DMS53 treated with DMSO at 0.1 percent for 48 hours (cell line): ENCODE data around the gene THSD7B.
"Not testable (repeated sequence)": the region's sequence is repeated elsewhere in the genome, so short reads cannot be mapped to it uniquely, and the experiment has no call there.

Experiments
- DNase-seq: peaks from one replicate; lab custom pipeline; 2025; ENCODE audit not compliant: unreplicated experiment; lab: John Stamatoyannopoulos, UW

The THSD7B gene

DNA sequence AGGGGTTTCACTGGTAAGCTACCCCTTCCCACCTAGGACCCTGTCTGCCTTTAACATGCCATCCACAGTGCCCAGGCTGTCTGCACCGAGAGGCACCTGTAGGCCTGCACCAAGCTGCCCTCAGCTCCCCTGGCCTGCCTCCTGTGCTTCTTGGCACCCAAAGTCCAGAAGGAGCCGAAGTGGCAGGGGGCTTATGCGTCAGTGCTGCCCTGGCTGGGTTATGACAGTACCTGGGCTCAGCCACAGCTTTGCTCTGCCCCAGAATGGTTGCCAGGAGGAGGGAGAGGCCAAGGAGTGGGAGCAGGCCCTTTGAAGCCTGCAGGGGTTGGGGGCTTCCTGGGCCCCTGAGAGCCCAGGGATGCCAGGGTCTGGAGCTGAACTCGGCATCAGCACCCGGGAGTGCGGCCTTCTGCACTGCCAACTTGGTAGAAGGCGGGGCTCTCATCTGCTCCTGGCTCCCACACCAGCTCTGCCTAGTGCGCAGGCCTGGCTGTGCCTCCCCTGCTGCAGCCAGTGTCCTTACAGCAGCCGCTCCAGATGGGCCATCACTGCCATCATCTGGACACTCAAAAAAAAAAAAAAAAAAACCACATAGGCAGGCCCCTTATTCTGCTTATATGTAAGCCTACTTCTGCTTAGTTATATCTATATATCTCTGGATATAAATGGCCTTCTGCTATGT lies 155.4 kb downstream of the THSD7B start:
- no peak for DNase-seq

DNA sequence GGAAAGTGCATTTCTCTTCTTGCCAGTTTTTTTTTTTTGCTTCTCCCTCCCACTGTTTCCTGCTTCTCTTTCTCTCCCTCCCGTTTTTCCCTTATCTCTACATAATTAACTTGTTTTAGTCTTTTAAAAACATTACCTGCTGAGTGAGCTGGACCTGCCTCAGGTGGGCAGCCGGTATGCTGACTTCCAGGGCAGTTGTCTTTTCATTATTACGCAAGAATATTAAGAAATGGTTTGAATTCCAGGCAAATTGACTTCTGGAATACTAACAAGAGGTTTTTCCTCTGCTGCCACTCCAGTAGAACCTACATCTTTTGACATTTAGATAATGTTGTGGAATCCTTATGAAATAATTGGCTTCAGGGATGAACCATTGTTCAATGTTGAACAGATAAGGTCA lies 161.8 kb downstream of the THSD7B start:
- no peak for DNase-seq

DNA sequence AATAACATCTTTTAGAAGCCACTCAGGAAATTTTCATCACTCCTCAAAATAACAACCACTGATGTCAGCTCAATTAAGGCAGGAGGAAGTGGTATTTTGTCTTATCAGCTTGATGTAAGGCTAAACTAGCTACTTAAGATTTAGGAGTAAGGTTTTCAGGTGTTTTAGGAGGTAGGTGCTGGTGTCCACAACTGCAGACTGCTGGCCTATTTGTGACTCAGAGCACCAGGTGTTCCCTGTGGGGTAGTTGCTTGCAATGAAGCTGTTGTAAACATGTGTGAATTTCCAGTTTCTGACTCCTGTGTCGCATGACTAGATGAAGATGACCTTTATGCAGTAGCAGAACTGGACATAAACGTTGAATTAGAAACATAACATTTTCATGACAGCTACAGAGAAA lies 164.2 kb downstream of the THSD7B start:
- no peak for DNase-seq

DNA sequence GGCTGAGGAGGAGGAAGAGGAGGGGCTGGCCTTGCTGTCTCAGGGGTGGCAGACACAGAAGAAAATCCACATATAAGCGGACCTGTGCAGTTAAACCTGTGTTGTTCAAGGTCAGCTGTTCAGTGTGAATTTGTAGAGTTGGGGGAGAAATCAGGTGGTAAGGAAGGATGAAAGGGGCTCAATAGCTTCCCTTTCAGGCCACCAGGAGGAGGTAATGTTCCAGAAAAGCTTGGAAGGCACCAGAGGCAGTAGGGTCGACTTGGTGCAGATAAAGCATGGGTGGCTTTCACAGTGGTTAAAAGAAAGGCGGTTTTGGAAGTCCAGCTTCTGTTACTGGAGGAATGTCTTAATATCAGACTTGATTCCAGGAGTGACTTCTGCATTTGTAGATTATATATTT lies 167.4 kb downstream of the THSD7B start:
- no peak for DNase-seq

DNA sequence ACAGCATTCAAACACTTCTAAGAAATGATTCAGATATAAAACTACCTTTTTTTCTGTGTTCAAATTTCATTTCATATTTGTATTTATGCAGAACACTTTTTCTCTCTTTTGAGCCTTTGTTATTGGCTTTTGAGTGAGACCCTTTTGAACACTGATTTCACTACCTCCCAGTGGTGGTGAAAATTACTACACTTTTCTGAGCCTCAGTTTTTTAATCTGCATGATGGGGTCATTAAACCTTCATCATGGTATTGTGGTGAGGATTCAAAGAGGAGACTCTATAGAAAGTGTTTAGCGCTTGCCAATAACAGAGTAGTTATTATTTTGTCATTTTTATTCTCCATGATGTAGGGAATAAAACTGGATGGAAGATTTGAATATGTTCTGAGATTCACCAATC lies 169.8 kb downstream of the THSD7B start:
- DNase-seq: no peak

DNA sequence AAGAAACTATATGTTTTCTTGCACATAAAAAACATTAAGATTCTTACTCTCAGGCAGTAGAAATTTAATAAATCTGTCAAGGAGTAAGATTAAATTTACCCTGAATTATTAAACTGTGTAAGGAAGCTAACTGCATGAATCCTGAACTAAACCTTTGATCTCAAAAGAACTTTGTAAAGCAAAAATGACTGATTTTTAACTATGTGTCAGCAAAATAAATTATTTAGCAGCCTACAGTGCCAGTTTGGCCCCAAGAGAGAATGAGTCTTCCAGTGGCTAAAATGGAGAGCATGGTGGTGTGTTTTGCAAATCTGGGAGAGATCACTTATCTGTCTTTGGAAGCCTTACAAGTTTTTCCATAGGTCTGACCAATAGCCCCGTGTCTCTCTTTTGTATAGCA lies 190.7 kb downstream of the THSD7B start:
- DNase-seq: no peak

DNA sequence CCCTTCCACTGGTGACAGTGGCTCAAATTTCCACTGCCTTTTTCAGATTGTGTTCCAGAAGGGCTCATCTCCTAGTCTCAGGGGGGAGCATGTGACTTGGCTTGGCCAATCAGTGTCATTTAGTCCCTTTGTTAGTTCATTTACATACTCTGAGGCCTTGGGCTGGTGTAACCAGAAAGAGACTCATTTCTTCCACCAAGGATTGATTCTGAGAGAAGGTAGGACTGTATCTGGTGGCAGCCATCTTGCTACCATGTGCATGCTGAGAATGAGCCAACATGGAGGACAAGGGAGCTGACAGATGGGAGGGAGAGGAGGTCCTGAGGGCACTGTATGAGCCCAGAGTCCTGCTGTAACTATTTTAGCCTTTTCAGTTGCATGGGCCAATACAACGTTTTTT lies 191.7 kb downstream of the THSD7B start:
- no peak for DNase-seq

DNA sequence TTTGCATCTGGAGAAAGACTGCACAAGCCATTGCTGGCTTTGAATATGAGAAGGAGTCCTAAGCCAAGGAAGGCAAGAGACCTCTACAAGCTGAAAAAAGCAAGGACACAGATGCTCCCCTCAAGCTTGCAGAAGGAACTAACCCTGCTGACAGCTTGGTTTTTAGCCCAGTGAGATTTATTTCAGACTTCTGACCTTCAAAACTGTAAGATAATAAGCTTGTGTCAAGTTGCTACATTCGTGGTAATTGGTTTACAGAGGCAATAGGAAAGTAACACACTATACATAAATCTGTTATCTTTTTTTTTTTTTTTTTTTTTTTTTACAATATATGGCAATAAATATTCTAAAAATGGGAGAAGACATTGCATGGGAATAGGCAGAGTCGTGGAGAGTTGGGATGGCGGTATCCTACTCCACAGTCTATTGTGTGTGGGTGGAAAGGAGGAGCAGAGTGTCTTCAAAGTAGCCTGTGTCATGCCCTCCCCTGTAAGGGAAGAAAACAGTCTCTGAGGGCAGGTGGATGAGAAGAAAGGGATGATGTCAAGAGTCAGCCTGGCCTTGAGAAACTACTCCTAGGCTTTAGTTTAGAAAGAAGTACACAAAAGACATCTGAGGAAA lies 196.9 kb downstream of the THSD7B start:
- DNase-seq: no peak

DNA sequence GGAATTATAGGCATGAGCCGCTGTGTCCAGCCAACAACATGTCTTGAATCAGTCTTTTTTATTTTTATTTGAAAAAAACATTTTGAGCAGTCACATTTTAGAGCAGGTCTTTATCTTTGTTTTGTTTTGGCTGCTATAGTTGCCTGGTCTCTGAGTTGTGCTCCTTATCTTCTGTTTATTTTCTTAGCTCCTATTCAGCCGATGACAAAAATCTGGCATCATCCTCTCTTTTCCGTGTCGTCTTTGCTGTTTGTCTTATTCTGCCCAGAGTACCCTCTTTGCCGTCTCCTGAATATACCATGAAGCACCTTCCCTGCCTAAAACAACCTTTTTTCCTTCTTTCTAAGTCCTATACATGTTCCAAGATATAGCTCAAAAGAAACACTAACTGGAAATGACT lies 201.1 kb downstream of the THSD7B start:
- no peak for DNase-seq

DNA sequence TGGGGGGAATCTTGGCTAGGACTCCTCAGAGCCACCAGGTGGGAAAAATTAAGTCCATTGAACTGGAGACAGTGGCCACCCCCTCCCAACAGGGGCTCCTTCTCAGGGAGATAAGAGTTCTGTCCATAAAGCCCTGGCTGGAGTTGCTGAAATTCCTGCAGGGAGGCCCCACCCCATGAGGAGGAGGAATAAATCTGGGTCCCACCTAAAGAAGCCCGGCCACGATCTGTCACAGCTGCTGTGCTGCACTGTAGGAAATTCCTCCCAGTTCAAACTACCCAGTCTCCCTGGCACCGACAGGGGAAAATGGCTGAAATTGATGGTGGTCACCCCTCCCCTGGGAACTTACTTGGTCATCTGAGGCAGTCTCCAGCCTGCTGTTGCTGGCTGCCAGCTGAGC lies 215.0 kb downstream of the THSD7B start:
- no peak for DNase-seq

DNA sequence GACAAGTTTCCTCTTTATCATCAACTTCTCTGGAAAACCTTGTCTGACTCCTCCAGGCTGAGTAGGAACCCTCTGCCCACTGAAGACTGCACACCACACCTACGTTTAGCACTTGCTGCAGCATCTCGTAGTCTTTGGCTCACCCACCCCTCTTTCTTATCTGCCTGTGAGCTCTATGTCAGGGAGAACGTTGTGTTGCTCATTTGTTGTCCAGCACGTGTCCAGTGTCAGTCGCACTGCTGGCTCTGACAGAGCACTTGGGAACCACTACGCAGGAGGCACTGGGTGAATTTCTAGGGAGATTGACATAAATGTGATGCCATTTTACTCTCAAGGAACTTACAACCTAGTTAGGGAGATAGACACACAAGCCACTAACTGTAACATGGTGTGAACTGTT lies 216.3 kb downstream of the THSD7B start:
- not testable (repeated sequence) for DNase-seq

DNA sequence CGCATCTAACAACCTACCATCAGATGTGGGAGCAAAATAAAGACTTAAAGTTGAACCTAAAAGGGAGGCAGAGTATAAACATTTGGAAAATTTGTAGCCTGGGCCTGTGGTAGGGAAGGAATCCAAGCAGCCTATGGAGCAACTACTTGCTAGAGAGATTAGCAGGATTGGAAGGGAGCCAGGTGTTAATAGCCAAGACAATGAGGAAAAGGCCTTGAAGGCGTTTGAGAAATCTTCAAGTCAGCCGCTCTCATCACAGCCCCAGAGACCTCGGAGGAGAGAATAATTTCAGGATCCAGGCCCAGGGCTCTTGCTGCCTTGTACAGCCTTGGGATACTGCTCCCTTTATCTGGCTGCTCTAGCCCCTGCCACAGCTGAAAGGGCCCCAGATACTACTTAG lies 219.7 kb downstream of the THSD7B start:
- no peak for DNase-seq

DNA sequence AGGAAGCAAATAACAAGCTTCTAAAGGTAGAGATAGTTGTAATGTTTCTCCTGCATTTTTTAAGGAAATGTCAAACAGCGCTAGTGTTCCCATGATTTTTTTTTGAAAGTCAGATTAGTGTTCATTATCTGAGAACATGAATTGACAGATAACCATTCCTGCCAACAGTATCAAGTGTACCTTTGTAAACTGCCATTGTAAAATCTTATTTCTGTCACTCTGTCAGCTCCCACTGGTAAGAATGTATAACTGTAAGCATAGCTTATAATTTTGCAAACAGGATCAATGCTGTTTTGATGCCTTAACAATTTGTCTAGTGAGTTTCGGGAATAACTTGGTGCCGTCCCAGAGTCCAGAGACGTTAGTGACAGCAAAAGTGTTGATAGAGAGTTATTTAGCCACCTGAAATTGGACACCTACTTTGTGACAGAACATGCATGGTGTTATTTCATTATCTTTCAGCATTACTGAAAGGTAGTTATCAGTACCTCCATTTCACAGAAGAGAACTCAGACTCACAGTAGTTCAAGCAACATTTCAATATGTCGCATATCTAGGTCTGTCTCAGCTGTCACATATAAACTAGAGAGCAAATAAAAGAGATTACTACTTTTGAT lies 221.4 kb downstream of the THSD7B start:
- no peak for DNase-seq

DNA sequence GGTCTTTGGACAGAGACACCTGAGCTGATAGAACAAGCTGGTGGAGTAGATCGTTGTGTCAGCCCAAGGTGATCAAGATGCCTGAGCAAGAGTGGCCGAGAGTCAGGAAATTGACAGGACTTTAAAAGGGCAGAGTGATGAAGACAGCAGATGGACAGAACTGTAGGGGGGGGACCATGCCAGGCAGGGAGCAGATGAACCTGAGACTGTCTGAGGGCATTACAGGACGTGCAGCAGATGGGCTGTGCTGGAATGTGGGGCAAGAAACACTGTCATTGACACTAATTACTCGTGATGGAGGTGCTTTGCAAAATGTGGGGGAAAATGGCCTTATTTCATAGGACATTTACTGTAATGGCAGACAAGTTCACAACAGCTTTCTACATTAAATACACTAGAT lies 225.0 kb downstream of the THSD7B start:
- no peak for DNase-seq

DNA sequence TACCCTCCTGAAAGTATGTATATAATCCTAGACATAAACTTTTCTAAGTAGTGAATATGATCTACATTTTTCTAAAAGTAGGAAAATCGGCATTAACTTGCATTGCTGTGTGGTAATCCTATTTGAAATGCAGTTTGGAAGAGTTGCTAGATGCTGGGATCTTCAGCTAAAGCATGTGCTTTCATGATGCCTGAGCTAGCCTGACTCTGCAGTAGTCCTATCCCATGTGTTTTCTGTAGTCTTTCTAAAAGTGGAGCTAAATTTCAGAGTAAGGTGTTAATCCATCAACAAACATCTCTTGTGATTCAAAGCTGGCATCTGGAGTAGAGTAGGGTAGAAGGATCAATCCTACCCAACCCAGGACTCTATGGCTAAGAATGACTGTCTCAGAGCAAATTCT lies 229.4 kb downstream of the THSD7B start:
- no peak for DNase-seq

DNA sequence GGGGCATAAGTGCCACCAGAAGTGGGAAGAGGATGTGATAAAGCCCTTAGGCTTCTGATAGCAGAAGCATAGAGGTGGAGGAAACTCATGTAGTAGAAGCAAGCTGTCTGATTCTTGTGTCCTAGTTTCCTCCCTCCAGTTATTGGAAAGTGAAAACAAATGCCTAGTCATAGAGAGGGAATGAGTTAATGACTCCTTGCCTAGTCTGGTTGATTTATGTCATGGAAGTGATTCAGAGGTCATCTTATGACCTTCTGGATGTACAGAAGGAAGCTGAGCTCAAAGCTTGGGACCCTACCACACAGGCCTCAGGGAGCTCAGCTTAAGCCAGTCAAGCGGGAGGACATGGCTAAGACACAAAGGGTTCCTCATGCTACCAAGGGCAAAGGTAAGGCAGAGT lies 232.2 kb downstream of the THSD7B start:
- DNase-seq: no peak

DNA sequence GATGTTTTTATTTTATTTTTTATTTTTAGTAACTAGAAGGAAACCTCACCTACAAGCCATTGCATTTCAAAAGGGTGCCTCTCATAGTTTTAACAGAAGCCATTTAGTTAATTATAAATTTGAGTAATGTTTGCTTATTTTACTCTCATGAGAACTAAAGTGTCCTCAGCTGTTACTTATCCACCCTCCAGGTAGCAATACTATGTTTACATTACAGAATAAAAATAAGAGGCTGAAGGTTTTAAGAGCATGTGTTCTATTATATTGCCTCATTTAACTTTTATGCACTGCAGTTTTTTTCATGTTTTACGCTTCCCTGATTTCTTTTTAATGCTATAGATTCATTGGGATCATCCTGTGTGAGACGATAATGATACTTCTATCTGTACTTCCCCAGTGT lies 235.5 kb downstream of the THSD7B start:
- peak; percentile 3 for DNase-seq

DNA sequence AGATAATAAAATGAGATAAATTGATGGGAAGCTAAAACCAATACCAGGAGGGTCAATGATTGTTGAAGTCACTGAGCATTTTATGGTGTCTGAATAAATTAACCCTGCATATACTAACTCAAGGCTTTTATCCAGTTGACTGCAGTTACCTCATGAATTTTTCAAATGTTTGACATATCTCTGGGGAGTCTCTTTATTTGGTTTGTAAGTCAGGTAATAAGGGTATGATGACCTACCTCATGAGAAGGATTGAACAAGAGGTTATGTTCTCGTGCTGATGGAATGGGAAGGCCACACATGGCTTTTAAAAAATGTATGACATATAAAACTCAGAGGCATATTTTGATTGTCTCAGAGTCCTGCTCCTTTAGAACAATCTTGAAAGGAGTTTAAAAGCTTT lies 237.6 kb downstream of the THSD7B start:
- DNase-seq: no peak

DNA sequence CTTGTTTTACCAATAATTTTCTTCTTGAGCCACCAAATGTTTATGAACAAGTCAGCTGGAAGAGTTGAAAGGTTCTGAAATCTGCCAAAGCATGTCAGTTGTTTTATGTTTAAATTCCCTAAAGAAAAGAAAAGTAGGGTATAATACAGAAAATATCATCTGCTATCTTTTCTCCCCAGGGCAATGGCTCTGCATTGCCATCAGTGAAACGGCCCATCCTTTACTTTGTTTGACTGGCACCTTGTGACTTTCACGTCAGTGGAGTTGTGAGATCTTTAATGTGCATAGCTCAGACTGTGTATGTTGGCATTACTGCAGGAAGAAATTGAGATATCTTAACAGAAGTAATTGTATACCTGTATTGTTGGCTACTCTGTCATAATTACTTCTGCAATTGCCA lies 239.9 kb downstream of the THSD7B start:
- DNase-seq: no peak

DNA sequence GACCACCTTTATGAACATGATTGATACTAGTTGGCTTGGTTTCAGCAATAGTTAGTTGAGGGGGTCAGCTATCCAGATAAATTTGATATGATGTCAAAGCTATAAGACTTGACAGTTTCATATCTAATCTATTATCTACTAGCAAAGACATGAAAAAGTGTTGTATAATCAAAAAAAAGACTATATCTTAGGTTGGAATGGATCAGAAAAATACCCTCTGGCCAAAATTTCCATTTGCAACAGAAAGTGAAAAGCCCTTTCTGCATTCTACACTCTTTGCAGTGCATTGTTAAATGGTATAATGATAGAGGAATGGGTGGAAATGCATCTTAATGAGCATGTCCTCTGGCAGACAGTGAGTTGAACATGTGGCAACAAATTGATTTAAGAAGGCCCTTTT lies 242.6 kb downstream of the THSD7B start:
- no peak for DNase-seq

DNA sequence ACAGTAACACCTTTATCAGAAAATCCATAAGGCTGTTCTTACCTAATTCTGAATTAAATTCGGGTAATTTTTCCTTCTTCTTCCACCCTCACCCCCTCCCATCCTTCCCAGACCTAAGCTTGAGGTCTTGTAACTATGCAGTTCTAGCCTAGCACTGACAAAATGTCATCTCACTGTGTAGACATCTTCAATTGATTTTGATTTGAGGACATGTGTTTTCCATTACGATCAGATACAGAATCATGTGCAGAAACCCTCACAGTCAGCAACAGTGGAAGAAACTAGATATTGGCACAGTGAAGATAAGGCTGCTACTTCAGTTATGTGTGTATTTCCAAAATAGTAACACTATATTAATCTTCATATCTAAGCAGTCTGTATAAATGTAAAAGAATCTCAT lies 244.6 kb downstream of the THSD7B start:
- no peak for DNase-seq

DNA sequence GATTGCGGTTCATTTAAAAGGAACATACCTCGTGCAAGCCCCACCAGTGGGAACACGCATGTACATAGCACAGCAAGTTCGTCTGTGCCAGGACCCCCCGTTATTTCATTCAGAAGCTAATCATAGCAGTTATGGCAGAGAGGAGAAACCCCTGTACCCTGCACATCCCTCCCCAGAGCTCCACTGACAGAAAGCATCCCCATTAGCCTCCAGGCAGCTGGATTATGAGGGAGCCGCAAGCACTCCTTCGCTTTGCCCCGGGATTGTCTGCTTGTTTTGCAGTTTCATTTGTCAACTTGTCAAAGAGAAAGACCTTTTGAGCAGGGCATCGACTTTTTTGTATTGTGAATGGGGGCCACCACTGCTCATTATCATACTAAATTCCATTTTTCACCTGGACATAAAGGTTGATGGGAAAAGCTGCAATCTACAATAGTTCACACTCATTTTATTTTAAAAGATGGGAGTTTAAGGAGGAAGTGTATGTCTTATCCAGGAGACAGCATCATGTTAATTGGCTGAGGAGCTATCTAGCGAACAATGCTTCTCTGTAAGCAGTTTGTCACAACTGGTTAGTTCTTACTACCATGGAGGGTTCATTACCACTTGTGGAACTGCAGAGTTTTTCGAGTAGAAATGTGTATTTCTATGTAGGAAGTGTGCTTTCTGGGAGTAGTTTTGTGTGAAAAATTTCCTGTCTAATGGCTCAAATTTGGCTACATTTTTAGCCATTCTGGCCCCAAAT lies 255.3 kb downstream of the THSD7B start:
- no peak for DNase-seq
